HG02852 (cell line): ENCODE measurements around the gene SUPT7L.
"Not testable (repeated sequence)": the region's sequence is repeated elsewhere in the genome, so short reads cannot be mapped to it uniquely, and the experiment has no call there.

Experiments
- ATAC-seq: cut with Tn5 transposase; IDR thresholded peaks from one replicate; pipeline ENCODE4 v1.9.1; 2021; ENCODE audit warnings: mild to moderate bottlenecking, moderate library complexity; ENCODE audit not compliant: unreplicated experiment

Gene SUPT7L

GRCh38 chr2:27685577-27685976 is 22.2 kb upstream of the SUPT7L start:
- ATAC-seq: no peak

- not testable (repeated sequence) for ATAC-seq
Measured at GRCh38 chr2:27685006-27685405, 21.6 kb upstream of the SUPT7L start.

- ATAC-seq: peak; percentile 74
Measured at GRCh38 chr2:27683390-27684071, 20.1 kb upstream of the SUPT7L start.

- not testable (repeated sequence) for ATAC-seq
Measured at GRCh38 chr2:27682334-27682771, 18.9 kb upstream of the SUPT7L start.

GRCh38 chr2:27681841-27682240 is 18.4 kb upstream of the SUPT7L start:
- ATAC-seq: no peak

GRCh38 chr2:27680571-27680970 is 17.2 kb upstream of the SUPT7L start:
- no peak for ATAC-seq

- no peak for ATAC-seq
Measured at GRCh38 chr2:27672723-27673486, 9.5 kb upstream of the SUPT7L start.

- ATAC-seq: no peak
Measured at GRCh38 chr2:27671235-27671634, 7.8 kb upstream of the SUPT7L start.

GRCh38 chr2:27667446-27667845 is 4.0 kb upstream of the SUPT7L start:
- ATAC-seq: no peak

- ATAC-seq: no peak
Measured at GRCh38 chr2:27664622-27665363, 1.4 kb upstream of the SUPT7L start.

- ATAC-seq: peak; percentile 11
Measured at GRCh38 chr2:27664154-27664574, 750 bp upstream of the SUPT7L start.

GRCh38 chr2:27661371-27661770 is 2.0 kb downstream of the SUPT7L start:
- ATAC-seq: no peak

- ATAC-seq: no peak
Measured at GRCh38 chr2:27655155-27655951, 8.1 kb downstream of the SUPT7L start.

- ATAC-seq: no peak
Measured at GRCh38 chr2:27653397-27653796, 10.0 kb downstream of the SUPT7L start.

GRCh38 chr2:27652790-27653189 is 10.6 kb downstream of the SUPT7L start:
- ATAC-seq: no peak

GRCh38 chr2:27652341-27652740 is 11.1 kb downstream of the SUPT7L start:
- ATAC-seq: no peak

GRCh38 chr2:27651056-27651455 is 12.4 kb downstream of the SUPT7L start:
- ATAC-seq: no peak

- no peak for ATAC-seq
Measured at GRCh38 chr2:27647737-27648136, 15.7 kb downstream of the SUPT7L start.

- ATAC-seq: no peak
Measured at GRCh38 chr2:27647289-27647688, 16.1 kb downstream of the SUPT7L start.

- ATAC-seq: no peak
Measured at GRCh38 chr2:27645197-27645596, 18.2 kb downstream of the SUPT7L start.

GRCh38 chr2:27640722-27641245 is 22.6 kb downstream of the SUPT7L start:
- no peak for ATAC-seq
